Smooth muscle cell (in vitro differentiated cells): Measurements from ENCODE around the gene GTF3C5. TPM values are rescaled to one million over a fixed set of nuclear protein-coding genes. Genes with fewer than 3 reads are reported as not detected.

ENCODE experiments used
- DNase-seq: peaks from one replicate; lab custom pipeline; 2025; ENCODE audit not compliant: unreplicated experiment; lab: John Stamatoyannopoulos, UW
- H2AFZ ChIP-seq: fragments of 200-600 bp; sonication (generic); 2 replicates; pipeline ENCODE4 v1.6.0; 2016; ENCODE audit warnings: antibody characterized with exemption, low read depth, mild to moderate bottlenecking
- H3F3A ChIP-seq: fragments of 200-600 bp; sonication (generic); 2 replicates; pipeline ENCODE4 v1.6.0; 2017; ENCODE audit warnings: antibody characterized with exemption, low read depth
- H3K27ac ChIP-seq: fragments of 200-600 bp; sonication (generic); 2 replicates; pipeline ENCODE4 v1.5.1; 2016; ENCODE audit warnings: low read depth, mild to moderate bottlenecking
- H3K27me3 ChIP-seq: fragments of 200-600 bp; sonication (generic); 2 replicates; pipeline ENCODE4 v1.6.1; 2016; ENCODE audit warnings: low read depth, mild to moderate bottlenecking
- H3K36me3 ChIP-seq: fragments of 200-600 bp; sonication (generic); 2 replicates; pipeline ENCODE4 v1.5.1; 2016; ENCODE audit warnings: low read depth
- H3K4me1 ChIP-seq: fragments of 200-600 bp; sonication (generic); 2 replicates; pipeline ENCODE4 v1.5.1; 2016; ENCODE audit warnings: low read depth
- H3K4me2 ChIP-seq: fragments of 200-600 bp; sonication (generic); 2 replicates; pipeline ENCODE4 v1.6.0; 2016; ENCODE audit warnings: mild to moderate bottlenecking
- H3K4me3 ChIP-seq: fragments of 200-600 bp; sonication (generic); 2 replicates; pipeline ENCODE4 v1.5.1; 2016; ENCODE audit warnings: mild to moderate bottlenecking
- H3K79me2 ChIP-seq: fragments of 200-600 bp; sonication (generic); 2 replicates; pipeline ENCODE4 v1.6.0; 2016; ENCODE audit warnings: low read depth, mild to moderate bottlenecking
- H3K9ac ChIP-seq: fragments of 200-600 bp; sonication (generic); 2 replicates; pipeline ENCODE4 v1.6.0; 2016; ENCODE audit warnings: low read depth
- H3K9me3 ChIP-seq: fragments of 200-600 bp; sonication (generic); replicated peaks from 2 replicates; pipeline ENCODE4 v1.5.1; 2016; ENCODE audit warnings: low read depth
- H4K20me1 ChIP-seq: fragments of 200-600 bp; sonication (generic); 2 replicates; pipeline ENCODE4 v1.6.0; 2016; ENCODE audit warnings: low read depth
- WGBS: methylation state at CpG from one replicate; pipeline ENCODE4 v1.1.7; 2016; ENCODE audit warnings: low lambda C conversion rate; 5-methylcytosine and 5-hydroxymethylcytosine counted together
- polyA plus RNA-seq: library from polyadenylated mRNA; unstranded; fragments of >200 nt; fragmentation: Nextera tagmentation; extraction: Ambion mirVana; gene quantifications from 2 replicates; pipeline ENCODE4 v1.2.1, GENCODE V29; 2016
- total RNA-seq: library from RNA; depleted of rRNA; stranded (reverse); fragments of >200 nt; gene quantifications from 2 replicates; pipeline ENCODE4 v1.2.3, GENCODE V29; 2014
- TF ChIP-seq, protein P1 (sequence below): fragments of 200-600 bp; sonication (generic); IDR thresholded peaks from 2 replicates; pipeline ENCODE4 v1.5.1; 2017; ENCODE audit warnings: borderline replicate concordance, mild to moderate bottlenecking, antibody characterized with exemption; ENCODE audit not compliant: insufficient read depth, poor library complexity, severe bottlenecking

The GTF3C5 gene
- total and polyA plus RNA-seq, 2 experiments from 2014 or later, result 44.2 to 59.0 TPM

DNA sequence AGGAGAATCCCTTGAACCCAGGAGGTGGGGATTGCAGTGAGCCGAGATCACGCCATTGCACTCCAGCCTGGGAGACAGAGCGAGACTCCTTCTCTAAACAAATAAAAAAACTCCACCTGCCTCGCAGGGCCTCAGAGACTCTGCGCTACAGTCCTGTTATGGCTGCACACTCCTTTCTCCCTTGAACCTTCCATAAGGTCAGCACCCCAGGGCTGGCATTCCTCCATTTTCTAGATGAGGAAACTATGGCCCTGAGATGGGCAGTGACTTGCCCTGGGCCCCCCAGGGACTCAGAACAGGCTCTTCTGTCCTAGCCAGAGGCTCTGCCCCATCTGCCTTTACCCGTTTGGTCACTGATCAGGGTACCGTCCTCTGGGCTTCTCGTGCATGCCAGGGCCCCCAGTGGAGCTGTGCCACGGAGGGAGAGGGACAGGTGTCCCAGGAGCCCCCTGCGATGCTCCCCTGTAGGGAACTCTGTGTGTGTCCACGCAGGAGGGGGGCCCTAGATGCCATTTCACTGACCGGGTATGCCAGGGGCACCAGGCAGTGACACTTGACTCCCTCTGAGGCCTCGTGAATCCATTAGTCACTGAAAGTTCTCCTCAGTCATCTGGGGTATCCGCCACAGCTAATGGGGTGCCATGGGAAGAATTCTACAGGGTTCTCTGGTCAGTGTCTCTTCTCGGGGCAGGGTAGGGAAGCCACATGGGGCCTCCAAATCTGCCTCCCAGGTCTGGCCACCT lies 74.1 kb downstream of the GTF3C5 start:
- Histone ChIP-seq H3K4me3 (no peak overlapping the region), H3K4me2 (no peak overlapping the region), H3K79me2 (no peaks in the 10 kb centered on the region), H3K36me3 (no peaks in the 10 kb centered on the region), H3K4me1 (no peaks in the 10 kb centered on the region), H4K20me1 (peaks cover 12% of the 10 kb centered on the region), H3K9me3 (no peaks in the 10 kb centered on the region), H3F3A (no peaks in the 10 kb centered on the region), H3K27ac (no peak overlapping the region), H3K9ac (no peak overlapping the region), H2AFZ (no peak overlapping the region), H3K27me3 (no peaks in the 10 kb centered on the region)
- no peak for DNase-seq
- TF ChIP-seq, protein P1, sequence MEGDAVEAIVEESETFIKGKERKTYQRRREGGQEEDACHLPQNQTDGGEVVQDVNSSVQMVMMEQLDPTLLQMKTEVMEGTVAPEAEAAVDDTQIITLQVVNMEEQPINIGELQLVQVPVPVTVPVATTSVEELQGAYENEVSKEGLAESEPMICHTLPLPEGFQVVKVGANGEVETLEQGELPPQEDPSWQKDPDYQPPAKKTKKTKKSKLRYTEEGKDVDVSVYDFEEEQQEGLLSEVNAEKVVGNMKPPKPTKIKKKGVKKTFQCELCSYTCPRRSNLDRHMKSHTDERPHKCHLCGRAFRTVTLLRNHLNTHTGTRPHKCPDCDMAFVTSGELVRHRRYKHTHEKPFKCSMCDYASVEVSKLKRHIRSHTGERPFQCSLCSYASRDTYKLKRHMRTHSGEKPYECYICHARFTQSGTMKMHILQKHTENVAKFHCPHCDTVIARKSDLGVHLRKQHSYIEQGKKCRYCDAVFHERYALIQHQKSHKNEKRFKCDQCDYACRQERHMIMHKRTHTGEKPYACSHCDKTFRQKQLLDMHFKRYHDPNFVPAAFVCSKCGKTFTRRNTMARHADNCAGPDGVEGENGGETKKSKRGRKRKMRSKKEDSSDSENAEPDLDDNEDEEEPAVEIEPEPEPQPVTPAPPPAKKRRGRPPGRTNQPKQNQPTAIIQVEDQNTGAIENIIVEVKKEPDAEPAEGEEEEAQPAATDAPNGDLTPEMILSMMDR, result no peak
- 90% methylated on average over 15 of the region's 15 CpGs for WGBS

DNA sequence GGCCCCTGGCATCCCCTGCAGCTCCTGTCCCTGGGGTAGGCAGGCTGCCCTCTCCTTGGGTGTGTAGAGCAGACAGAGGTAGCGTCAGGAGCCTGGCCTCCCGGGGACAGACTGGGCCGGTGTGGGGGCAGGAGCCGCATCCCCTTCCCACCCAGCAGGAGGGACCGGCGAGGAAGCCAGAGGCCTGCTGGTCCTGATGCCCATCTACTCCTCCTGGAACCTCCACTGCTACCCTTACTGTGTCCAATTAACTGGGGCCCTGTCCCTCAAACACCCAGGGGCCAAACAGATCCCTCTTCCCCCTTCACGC lies 74.6 kb downstream of the GTF3C5 start:
- TF ChIP-seq, protein P1, result no peak
- H3K4me3 ChIP-seq, result no peak overlapping the region
- 87% methylated on average over 7 of the region's 7 CpGs for WGBS
- H3K9me3 ChIP-seq, result no peaks in the 10 kb centered on the region
- no peaks in the 10 kb centered on the region for H3K79me2 ChIP-seq
- H3K4me1 ChIP-seq, result no peaks in the 10 kb centered on the region
- no peaks in the 10 kb centered on the region for H3K27me3 ChIP-seq
- no peak overlapping the region for H3K27ac ChIP-seq
- H3F3A ChIP-seq, result no peaks in the 10 kb centered on the region
- peaks cover 17% of the 10 kb centered on the region for H4K20me1 ChIP-seq
- no peak overlapping the region for H3K4me2 ChIP-seq
- H2AFZ ChIP-seq, result no peak overlapping the region
- no peak for DNase-seq
- no peak overlapping the region for H3K9ac ChIP-seq
- no peaks in the 10 kb centered on the region for H3K36me3 ChIP-seq

DNA sequence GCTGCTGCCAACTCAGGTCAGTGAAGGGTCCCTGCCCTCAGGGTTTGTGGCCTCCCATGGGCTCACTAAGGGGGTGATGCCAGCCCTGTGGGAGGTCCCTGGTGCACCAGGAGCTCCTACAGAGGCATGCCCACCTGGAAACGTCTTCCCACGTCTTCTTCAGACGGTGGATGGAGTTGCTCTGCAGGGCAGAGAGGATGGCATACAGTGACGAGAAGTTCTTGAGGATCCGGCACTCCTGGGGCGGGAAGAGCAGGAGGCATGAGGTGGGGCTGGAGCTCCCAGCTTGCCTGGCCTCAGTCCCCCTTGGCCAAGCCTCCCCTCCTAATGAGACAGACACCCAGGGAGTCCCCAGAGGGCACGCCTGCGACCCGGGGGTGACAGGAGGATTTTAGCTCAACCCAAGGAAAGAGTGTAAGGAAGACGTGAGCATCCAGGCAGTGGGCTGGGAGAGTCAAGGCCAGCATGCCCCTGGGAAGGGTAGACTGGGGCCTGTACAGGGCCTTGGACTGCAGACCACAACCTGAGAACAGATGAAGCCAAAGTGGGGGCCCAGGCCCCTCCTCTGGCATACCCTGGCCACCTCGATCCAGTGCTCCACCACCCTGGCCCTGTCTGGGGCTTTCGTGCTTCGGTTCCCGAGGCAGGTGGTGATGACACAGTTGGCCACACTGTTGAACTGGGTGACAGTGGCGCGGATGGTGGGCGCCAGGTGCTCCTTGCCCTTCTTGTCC lies 75.9 kb downstream of the GTF3C5 start:
- H3K27ac ChIP-seq, result no peak overlapping the region
- no peak overlapping the region for H2AFZ ChIP-seq
- H3K27me3 ChIP-seq, result no peaks in the 10 kb centered on the region
- no peak overlapping the region for H3K4me2 ChIP-seq
- H3K79me2 ChIP-seq, result no peaks in the 10 kb centered on the region
- WGBS, result 98% methylated on average over 17 of the region's 17 CpGs
- no peaks in the 10 kb centered on the region for H3K9me3 ChIP-seq
- no peaks in the 10 kb centered on the region for H3F3A ChIP-seq
- TF ChIP-seq, protein P1, result no peak
- H3K36me3 ChIP-seq, result no peaks in the 10 kb centered on the region
- no peaks in the 10 kb centered on the region for H3K4me1 ChIP-seq
- H3K4me3 ChIP-seq, result no peak overlapping the region
- H3K9ac ChIP-seq, result no peak overlapping the region
- peaks cover 29% of the 10 kb centered on the region for H4K20me1 ChIP-seq
- DNase-seq, result no peak

DNA sequence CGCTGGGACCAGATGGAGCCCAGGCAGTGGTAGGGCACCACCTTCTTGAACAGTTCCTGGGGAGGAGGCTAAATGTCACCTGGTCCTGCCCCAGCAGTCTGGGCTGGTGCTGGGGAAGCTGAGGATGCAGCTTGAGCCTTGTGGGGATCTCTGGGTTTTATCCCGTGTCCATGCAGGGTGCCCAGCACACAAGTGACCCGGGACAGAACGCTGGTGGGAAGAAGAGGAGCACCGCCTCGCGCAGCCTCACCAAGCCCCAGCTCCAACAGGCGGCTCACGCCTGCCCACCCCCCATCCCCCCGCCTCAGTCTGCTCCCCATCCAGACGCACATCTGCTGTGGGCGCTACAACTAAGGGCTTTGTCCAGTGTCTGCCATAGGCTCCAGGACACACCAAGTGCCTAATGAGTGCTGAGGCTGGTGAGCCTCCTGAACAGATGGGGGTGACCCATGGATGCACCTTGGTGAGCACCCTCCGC lies 76.5 kb downstream of the GTF3C5 start:
- no peaks in the 10 kb centered on the region for H3K36me3 ChIP-seq
- no peak for DNase-seq

More for the DNA sequence above, 76.5 kb downstream of the GTF3C5 start:
- Histone ChIP-seq H3K4me3 (no peak overlapping the region), H3K9me3 (no peaks in the 10 kb centered on the region), H3K27ac (no peak overlapping the region), H3F3A (no peaks in the 10 kb centered on the region), H3K4me1 (no peaks in the 10 kb centered on the region), H2AFZ (no peak overlapping the region), H4K20me1 (peaks cover 36% of the 10 kb centered on the region), H3K4me2 (no peak overlapping the region), H3K9ac (no peak overlapping the region), H3K27me3 (no peaks in the 10 kb centered on the region), H3K79me2 (no peaks in the 10 kb centered on the region)
- TF ChIP-seq, protein P1, result no peak
- WGBS, result 92% methylated on average over 13 of the region's 13 CpGs
